UCSD-AML1 (cell line): ENCODE data around the gene ATP9B.
"Not testable (repeated sequence)": the region's sequence is repeated elsewhere in the genome, so short reads cannot be mapped to it uniquely, and the experiment has no call there.

Source experiments
- DNase-seq: peaks from one replicate; lab custom pipeline; 2025; ENCODE audit not compliant: unreplicated experiment; lab: John Stamatoyannopoulos, UW

ATP9B gene

GRCh38 chr18:79227621-79228020, 158.4 kb downstream of the ATP9B start:
- peak; percentile 39 for DNase-seq

GRCh38 chr18:79229431-79229830, 160.2 kb downstream of the ATP9B start:
- no peak for DNase-seq

- DNase-seq: no peak
Observed at GRCh38 chr18:79234438-79234837, 165.2 kb downstream of the ATP9B start.

GRCh38 chr18:79239631-79240030, 170.4 kb downstream of the ATP9B start:
- DNase-seq: no peak

GRCh38 chr18:79241755-79242154, 172.6 kb downstream of the ATP9B start:
- DNase-seq: no peak

GRCh38 chr18:79242246-79242645, 173.1 kb downstream of the ATP9B start:
- DNase-seq: no peak

- no peak for DNase-seq
Observed at GRCh38 chr18:79245517-79246001, 176.4 kb downstream of the ATP9B start.

- peak; percentile 65 for DNase-seq
Observed at GRCh38 chr18:79246309-79247108, 177.3 kb downstream of the ATP9B start.

- DNase-seq: no peak
Observed at GRCh38 chr18:79248495-79249060, 179.4 kb downstream of the ATP9B start.

- no peak for DNase-seq
Observed at GRCh38 chr18:79250301-79250981, 181.2 kb downstream of the ATP9B start.

GRCh38 chr18:79251021-79251420, 181.8 kb downstream of the ATP9B start:
- no peak for DNase-seq

- no peak for DNase-seq
Observed at GRCh38 chr18:79252904-79253633, 183.9 kb downstream of the ATP9B start.

- DNase-seq: no peak
Observed at GRCh38 chr18:79257480-79257879, 188.3 kb downstream of the ATP9B start.

GRCh38 chr18:79258447-79258846, 189.3 kb downstream of the ATP9B start:
- DNase-seq: no peak

GRCh38 chr18:79259218-79259617, 190.0 kb downstream of the ATP9B start:
- DNase-seq: no peak

GRCh38 chr18:79260023-79260422, 190.8 kb downstream of the ATP9B start:
- no peak for DNase-seq

GRCh38 chr18:79260510-79260909, 191.3 kb downstream of the ATP9B start:
- peak; percentile 29 for DNase-seq

- not testable (repeated sequence) for DNase-seq
Observed at GRCh38 chr18:79265068-79265467, 195.9 kb downstream of the ATP9B start.

- not testable (repeated sequence) for DNase-seq
Observed at GRCh38 chr18:79271812-79272211, 202.6 kb downstream of the ATP9B start.

- no peak for DNase-seq
Observed at GRCh38 chr18:79272916-79273315, 203.7 kb downstream of the ATP9B start.

- DNase-seq: no peak
Observed at GRCh38 chr18:79274823-79275222, 205.6 kb downstream of the ATP9B start.
